ENCODE results near the gene S100A4.

S100A4 gene

DNA sequence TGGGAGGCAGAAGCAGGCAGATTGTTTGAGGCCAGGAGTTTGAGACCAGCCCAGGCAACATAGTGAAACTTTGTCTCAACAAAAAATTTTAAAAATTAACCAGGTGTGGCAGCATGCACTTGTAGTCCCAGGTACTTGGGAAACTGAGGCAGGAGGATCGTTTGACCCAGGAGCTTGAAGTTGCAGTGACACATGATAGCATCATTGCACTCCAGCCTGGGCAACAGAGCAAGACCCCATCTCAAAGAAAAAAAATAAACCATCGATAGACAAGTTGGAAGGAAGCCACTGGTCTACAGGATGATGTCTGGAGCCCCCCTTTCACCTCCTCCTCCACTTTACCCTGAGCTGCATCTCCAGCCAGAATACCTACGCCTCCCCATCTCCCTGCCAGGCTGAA lies 26.4 kb downstream of the S100A4 start:
- DNase-seq (ENCODE audit: low spot score in 2 of 2) = no peak
- Mint-ChIP-seq H3K4me1 (peaks cover 6% of the 10 kb centered on the region), H3K4me3 (no peak overlapping the region), H3K27ac (no peak overlapping the region), H3K9me3 (no peaks in the 10 kb centered on the region), H3K36me3 (no peaks in the 10 kb centered on the region)
- no peak for ATAC-seq

DNA sequence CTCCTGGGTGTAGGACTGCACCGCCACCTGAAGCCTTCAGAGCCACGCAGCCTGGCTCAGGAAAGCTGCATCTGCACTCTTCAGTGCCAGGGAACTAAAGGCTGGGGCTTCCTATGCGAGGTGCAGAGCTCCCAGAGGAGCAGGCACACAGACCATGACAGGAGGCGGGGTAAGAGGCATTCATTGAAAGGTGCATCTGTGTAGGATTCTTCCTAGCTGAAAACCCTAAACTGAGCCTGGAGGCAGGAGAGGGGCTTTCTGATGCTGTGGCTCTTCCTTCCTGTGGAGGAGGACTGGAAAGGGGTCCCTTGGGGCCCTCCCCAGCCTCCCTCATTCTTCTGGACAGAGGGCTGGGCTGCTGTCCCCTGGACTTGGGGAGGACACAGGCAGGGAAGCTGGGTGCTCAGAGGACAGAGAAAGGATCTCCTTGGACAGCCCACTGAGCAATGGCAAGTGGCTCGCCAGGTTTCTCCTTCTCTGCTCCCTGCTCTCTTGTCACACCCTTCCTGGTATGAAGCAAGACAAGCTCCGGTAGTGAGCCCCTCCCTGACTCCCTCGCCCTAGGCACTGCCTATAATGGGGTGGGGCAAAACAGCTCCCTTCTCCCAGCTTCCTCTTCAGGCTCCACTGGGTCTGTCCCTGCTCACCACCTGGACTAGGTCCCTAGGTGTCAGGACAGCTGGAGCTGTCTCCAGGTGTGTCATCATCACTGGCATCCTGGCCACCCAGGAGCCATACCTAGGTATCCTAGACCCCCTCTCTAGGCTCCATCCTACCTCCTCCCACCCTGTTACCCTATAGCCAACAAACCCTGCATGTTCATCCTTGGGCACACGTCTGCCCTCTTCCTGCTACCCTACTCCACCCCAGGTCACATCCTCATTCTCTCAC lies 29.9 kb downstream of the S100A4 start:
- ATAC-seq (peak; percentile 8), DNase-seq (ENCODE audit: low spot score in 2 of 2) (no peak)
- H3K4me3 Mint-ChIP-seq = no peak overlapping the region

DNA sequence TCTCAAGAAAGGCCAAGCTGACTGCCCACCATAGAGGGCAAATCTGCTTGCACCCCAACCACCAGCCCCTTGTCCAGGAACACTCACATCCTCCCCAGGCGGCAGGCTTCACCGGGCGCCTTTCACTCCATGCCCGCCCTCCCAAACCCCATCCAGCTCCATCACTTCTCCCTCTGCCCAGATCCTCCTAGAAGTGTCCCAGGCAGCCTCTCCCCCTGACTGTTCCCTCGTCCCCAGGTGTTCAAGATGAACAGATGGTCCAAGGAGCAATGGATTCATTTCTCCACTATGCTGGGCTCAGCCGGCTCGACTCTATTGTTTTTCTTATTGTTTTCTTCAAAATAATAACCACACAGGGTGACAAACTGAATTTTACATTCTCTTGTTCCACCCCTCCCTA lies 31.9 kb downstream of the S100A4 start:
- ATAC-seq (no peak), DNase-seq (ENCODE audit: low spot score in 2 of 2) (no peak)
- H3K36me3 Mint-ChIP-seq = no peaks in the 10 kb centered on the region
- peaks cover 9% of the 10 kb centered on the region for H3K4me1 Mint-ChIP-seq
- H3K9me3 Mint-ChIP-seq = no peaks in the 10 kb centered on the region
- no peak overlapping the region for H3K27ac Mint-ChIP-seq
- no peak overlapping the region for H3K4me3 Mint-ChIP-seq

More for the DNA sequence above, 29.9 kb downstream of the S100A4 start:
- H3K27ac Mint-ChIP-seq = peak overlapping the region; percentile 60
- peaks cover 7% of the 10 kb centered on the region for H3K4me1 Mint-ChIP-seq
- H3K36me3 Mint-ChIP-seq = no peaks in the 10 kb centered on the region
- no peaks in the 10 kb centered on the region for H3K9me3 Mint-ChIP-seq

GRCh38 chr1:153513023-153513422 lies 32.6 kb downstream of the S100A4 start:
- Mint-ChIP-seq H3K9me3 (no peaks in the 10 kb centered on the region), H3K36me3 (no peaks in the 10 kb centered on the region), H3K4me3 (no peak overlapping the region), H3K4me1 (peaks cover 9% of the 10 kb centered on the region), H3K27ac (no peak overlapping the region)
- ATAC-seq (no peak), DNase-seq (ENCODE audit: low spot score in 2 of 2) (no peak)

DNA sequence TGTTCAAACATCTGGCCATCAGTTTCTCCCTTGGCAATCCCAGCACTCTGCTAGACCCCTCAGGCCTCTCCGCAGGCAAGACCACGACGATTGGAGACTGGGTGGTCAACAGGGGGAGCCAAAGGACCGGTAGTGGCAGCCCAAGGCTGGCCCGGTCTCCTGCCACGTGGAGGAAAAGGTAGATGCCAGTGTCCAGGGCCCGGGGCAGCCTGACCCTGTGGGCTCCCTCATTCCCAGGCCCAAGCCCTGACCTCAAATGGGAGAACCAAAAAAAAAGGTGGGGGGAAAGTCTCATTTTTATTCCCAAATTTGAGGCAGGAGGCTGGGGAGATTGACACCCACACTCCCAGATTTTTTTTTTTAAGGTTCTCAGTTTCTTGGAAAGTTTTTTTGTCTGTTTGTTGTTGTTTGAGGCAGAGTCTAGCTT lies 34.6 kb downstream of the S100A4 start:
- no peaks in the 10 kb centered on the region for H3K36me3 Mint-ChIP-seq
- no peak overlapping the region for H3K4me3 Mint-ChIP-seq
- ATAC-seq (peak; percentile 92), DNase-seq (ENCODE audit: low spot score in 2 of 2) (peak; percentile 85 to 89)
- peak overlapping the region; percentile 86 for H3K27ac Mint-ChIP-seq
- H3K9me3 Mint-ChIP-seq = no peaks in the 10 kb centered on the region
- H3K4me1 Mint-ChIP-seq = peaks cover 9% of the 10 kb centered on the region

DNA sequence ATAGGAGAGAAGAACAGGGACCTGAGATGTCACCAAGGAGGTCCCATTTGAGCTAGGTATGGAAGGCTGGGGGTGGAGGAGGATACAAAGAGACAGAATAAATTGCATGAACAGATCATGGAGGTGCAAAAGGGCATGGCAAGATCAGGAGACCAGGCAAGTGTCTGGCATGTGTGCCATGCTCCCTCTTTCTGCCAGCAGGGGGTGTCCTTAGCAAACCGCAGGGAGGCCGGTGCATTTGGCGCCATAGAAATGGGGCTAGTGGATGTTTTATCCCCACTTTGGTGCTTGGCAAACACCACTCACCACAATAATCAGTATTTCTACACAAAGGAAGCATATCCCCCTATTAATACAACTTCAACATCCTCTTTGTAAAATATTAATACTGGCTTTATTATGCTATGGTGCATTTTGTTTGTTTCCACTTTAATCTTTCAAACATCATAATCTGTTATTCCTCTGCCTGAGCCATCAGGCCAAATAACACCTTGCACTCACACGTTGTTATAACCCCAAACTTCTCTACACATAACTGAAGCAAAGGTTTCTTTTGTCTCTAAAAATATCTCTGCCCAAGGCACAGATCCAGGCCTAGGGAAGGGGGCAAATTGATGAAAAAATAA lies 35.8 kb downstream of the S100A4 start:
- DNase-seq (ENCODE audit: low spot score in 2 of 2) (peak; percentile 53 to 86), ATAC-seq (peak; percentile 70)
- no peak overlapping the region for H3K4me3 Mint-ChIP-seq
- H3K4me1 Mint-ChIP-seq = peaks cover 9% of the 10 kb centered on the region
- H3K9me3 Mint-ChIP-seq = no peaks in the 10 kb centered on the region
- H3K36me3 Mint-ChIP-seq = no peaks in the 10 kb centered on the region
- peak overlapping the region; percentile 9 for H3K27ac Mint-ChIP-seq

- Mint-ChIP-seq H3K4me1 (peaks cover 9% of the 10 kb centered on the region), H3K27ac (peak overlapping the region; percentile 9), H3K36me3 (no peaks in the 10 kb centered on the region), H3K9me3 (no peaks in the 10 kb centered on the region), H3K4me3 (no peak overlapping the region)
- ATAC-seq (no peak), DNase-seq (ENCODE audit: low spot score in 2 of 2) (no peak)
These were observed 36.6 kb downstream of the S100A4 start for GRCh38 chr1:153509036-153509435.

DNA sequence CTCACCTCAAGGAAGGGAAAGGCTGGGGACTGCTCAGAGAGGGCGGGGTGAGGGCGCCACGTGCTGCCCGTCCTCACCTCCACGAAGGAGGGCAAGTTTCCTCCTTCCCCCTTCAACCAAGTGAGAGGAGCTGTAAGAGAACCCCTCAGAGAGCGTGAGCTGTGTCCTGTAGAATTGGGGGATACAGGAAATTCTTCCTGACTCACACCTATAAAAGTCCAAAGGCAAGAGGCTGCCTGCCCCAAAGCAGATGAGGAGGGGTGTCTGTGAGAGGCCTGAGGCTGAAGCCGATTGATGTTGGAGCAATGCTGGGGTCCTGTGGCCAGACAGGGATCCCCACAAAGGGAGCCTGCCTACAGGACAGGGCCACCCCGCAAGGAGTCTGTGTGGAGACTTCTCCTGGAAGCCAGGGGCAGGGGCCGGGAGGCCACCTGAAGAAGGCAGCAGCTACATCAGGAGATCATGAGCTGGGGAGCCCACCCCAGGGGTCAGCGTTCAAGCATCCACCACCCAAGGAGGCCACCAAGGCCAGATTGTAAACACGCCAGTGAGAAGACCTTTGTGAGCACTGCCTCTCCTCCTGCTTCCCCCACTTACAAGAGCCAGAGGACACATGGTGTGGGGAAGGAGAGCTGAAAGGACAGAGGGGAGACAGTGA lies 37.6 kb downstream of the S100A4 start:
- no peak overlapping the region for H3K4me3 Mint-ChIP-seq
- no peaks in the 10 kb centered on the region for H3K9me3 Mint-ChIP-seq
- DNase-seq (ENCODE audit: low spot score in 2 of 2) = no peak

GRCh38 chr1:153506831-153507413 lies 38.7 kb downstream of the S100A4 start:
- Mint-ChIP-seq H3K9me3 (no peaks in the 10 kb centered on the region), H3K4me1 (peaks cover 9% of the 10 kb centered on the region), H3K27ac (peak overlapping the region; percentile 45), H3K36me3 (no peaks in the 10 kb centered on the region), H3K4me3 (no peak overlapping the region)
- ATAC-seq = no peak
- DNase-seq (ENCODE audit: low spot score in 2 of 2) = no peak

More for the DNA sequence above, 37.6 kb downstream of the S100A4 start:
- Mint-ChIP-seq H3K36me3 (no peaks in the 10 kb centered on the region), H3K4me1 (peaks cover 9% of the 10 kb centered on the region), H3K27ac (peak overlapping the region; percentile 45)
- ATAC-seq = no peak

- H3K36me3 Mint-ChIP-seq = no peaks in the 10 kb centered on the region
- no peaks in the 10 kb centered on the region for H3K9me3 Mint-ChIP-seq
- no peak overlapping the region for H3K4me3 Mint-ChIP-seq
- no peak for ATAC-seq
- no peak overlapping the region for H3K27ac Mint-ChIP-seq
- DNase-seq (ENCODE audit: low spot score in 2 of 2) = no peak
- peaks cover 8% of the 10 kb centered on the region for H3K4me1 Mint-ChIP-seq
These were observed 39.2 kb downstream of the S100A4 start for GRCh38 chr1:153506386-153506785.

DNA sequence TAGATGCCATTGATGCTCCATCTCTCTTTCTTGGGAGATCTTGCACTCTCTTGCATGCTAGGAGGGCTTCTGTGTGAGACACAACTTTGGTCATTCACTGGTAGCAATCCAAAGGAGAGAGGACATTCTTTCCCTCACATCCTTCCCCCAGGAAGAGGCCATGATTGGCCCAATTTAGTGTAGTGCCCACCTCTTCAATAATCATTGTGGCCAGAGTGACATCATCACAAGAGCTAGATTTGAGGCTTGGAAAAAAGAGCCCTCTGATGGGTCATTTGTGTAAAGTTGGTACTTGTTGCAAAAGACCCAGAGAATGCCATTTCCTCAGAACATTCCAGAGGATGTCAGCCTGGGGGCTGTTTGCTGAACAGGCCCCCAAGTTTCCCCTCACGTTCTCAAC lies 40.0 kb downstream of the S100A4 start:
- H3K4me3 Mint-ChIP-seq = no peak overlapping the region
- H3K4me1 Mint-ChIP-seq = peaks cover under 1% of the 10 kb centered on the region
- H3K27ac Mint-ChIP-seq = no peak overlapping the region

DNA sequence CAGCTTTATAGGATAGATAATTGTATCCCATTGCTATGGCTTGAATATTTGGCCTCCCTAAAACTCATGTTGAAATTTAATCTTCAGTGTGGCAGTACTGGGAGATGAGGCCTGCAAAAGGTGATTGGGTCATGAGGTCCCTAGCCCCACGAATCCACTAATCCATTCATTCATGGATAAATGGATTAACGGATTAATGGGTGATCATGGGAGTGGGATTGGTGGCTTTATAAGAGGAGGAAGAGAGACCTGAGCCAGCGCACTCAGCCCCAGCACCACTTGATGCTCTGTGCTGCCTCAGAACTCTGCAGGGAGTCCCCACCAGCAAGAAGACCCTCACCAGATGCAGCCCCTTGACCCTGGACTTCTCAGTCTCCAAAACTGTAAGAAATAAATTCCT lies 41.8 kb downstream of the S100A4 start:
- Mint-ChIP-seq H3K36me3 (no peaks in the 10 kb centered on the region), H3K27ac (no peak overlapping the region), H3K9me3 (no peaks in the 10 kb centered on the region), H3K4me3 (no peak overlapping the region), H3K4me1 (no peaks in the 10 kb centered on the region)
- ATAC-seq = no peak
- DNase-seq (ENCODE audit: low spot score in 2 of 2) = no peak

More for the DNA sequence above, 40.0 kb downstream of the S100A4 start:
- Mint-ChIP-seq H3K9me3 (no peaks in the 10 kb centered on the region), H3K36me3 (no peaks in the 10 kb centered on the region)
- ATAC-seq = no peak
- no peak for DNase-seq (ENCODE audit: low spot score in 2 of 2)

GRCh38 chr1:153498746-153499145 lies 46.9 kb downstream of the S100A4 start:
- Mint-ChIP-seq H3K4me3 (no peak overlapping the region), H3K4me1 (no peaks in the 10 kb centered on the region), H3K27ac (no peak overlapping the region), H3K36me3 (no peaks in the 10 kb centered on the region), H3K9me3 (no peaks in the 10 kb centered on the region)
- no peak for DNase-seq (ENCODE audit: low spot score in 2 of 2)
- ATAC-seq = no peak

- Mint-ChIP-seq H3K4me1 (no peaks in the 10 kb centered on the region), H3K27ac (no peak overlapping the region), H3K9me3 (no peaks in the 10 kb centered on the region), H3K36me3 (no peaks in the 10 kb centered on the region), H3K4me3 (no peak overlapping the region)
- DNase-seq (ENCODE audit: low spot score in 2 of 2) (no peak), ATAC-seq (no peak)
These were observed 50.1 kb downstream of the S100A4 start for GRCh38 chr1:153495536-153495935.

- DNase-seq (ENCODE audit: low spot score in 2 of 2) (peak; percentile 63 to 86), ATAC-seq (peak; percentile 65)
- Mint-ChIP-seq H3K36me3 (no peaks in the 10 kb centered on the region), H3K27ac (no peak overlapping the region), H3K9me3 (no peaks in the 10 kb centered on the region), H3K4me3 (no peak overlapping the region), H3K4me1 (no peaks in the 10 kb centered on the region)
These were observed 50.5 kb downstream of the S100A4 start for GRCh38 chr1:153494976-153495535.

Data from stimulated activated effector memory CD8-positive, alpha-beta T cell treated with anti-CD3 and anti-CD28 coated beads, Interleukin-12 subunit alpha, Interleukin-12 subunit beta, amount 100 ng/mL, for 72 hours (primary cell).